Activated naive CD8-positive, alpha-beta T cell (primary cell): ENCODE measurements around the gene MRPS31.
"Not testable (repeated sequence)": the region's sequence is repeated elsewhere in the genome, so short reads cannot be mapped to it uniquely, and the experiment has no call there.

Source experiments
- H3K27ac Mint-ChIP-seq: one replicate; pipeline ENCODE4 v1.8.0; 2021; ENCODE audit warnings: mixed read lengths
- H3K27me3 Mint-ChIP-seq: one replicate; pipeline ENCODE4 v1.8.0; 2021; ENCODE audit warnings: mixed read lengths
- H3K36me3 Mint-ChIP-seq: one replicate; pipeline ENCODE4 v1.8.0; 2021; ENCODE audit warnings: mixed read lengths
- H3K4me1 Mint-ChIP-seq: one replicate; pipeline ENCODE4 v1.8.0; 2021; ENCODE audit warnings: low read depth, mixed read lengths
- H3K4me3 Mint-ChIP-seq: one replicate; pipeline ENCODE4 v1.8.0; 2021; ENCODE audit warnings: mild to moderate bottlenecking, mixed read lengths
- H3K9me3 Mint-ChIP-seq: one replicate; pipeline ENCODE4 v1.8.0; 2021; ENCODE audit warnings: low read depth, mixed read lengths

Gene MRPS31

DNA sequence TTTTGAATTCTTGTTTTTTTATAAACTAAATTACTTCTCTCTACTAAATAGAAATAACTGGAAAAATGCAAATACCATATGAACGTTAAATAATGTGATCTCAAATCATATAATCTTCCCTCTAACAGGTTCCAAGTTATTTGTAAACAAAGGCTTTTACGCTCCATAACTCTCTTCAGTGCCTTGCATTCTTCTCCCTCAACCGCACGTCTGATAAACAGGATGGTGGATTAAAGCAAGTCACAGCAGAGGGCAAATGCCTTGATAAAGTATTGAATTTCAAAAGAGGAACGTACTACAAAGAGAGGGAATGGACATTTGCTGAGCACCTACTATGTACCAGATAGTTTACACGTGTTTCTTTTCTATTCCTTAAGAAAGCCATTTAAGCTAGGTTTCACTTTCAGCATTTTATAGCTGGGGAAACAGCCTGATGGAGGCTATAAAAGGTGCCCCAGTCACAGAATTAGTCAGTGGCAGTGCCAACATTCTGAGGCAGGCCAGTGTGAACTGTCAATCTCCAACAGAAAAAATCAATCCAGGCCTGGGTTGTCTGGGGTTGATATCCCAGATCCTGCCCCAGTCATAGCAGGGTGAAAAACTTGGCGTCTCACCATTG lies 15.8 kb downstream of the MRPS31 start:
- Mint-ChIP-seq H3K4me1 (peaks cover 5% of the 10 kb centered on the region), H3K27me3 (no peaks in the 10 kb centered on the region), H3K4me3 (no peak overlapping the region), H3K9me3 (no peaks in the 10 kb centered on the region), H3K27ac (no peak overlapping the region), H3K36me3 (peaks cover 16% of the 10 kb centered on the region)

DNA sequence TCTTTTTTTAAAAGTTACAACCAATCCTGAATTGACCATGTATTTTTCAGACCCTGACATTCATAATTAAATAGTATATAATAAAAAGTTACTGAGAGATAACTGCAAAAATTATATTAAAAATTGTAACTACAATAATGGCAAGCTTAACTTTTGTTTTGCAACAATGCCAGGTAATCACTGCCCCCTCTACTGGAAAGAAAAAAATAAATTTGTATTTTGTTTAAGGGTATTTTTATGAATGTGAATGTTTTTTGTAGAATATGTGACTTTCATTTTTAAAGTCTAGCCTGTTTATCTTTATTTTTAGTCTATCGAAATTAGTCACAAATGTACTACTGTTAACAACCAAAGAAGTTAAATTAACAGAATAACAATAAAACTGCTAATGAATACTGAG lies 21.7 kb downstream of the MRPS31 start:
- Mint-ChIP-seq H3K4me3 (no peak overlapping the region), H3K36me3 (peaks cover 4% of the 10 kb centered on the region), H3K9me3 (no peaks in the 10 kb centered on the region), H3K27me3 (no peaks in the 10 kb centered on the region), H3K4me1 (peaks cover 3% of the 10 kb centered on the region), H3K27ac (peak overlapping the region; percentile 28)

DNA sequence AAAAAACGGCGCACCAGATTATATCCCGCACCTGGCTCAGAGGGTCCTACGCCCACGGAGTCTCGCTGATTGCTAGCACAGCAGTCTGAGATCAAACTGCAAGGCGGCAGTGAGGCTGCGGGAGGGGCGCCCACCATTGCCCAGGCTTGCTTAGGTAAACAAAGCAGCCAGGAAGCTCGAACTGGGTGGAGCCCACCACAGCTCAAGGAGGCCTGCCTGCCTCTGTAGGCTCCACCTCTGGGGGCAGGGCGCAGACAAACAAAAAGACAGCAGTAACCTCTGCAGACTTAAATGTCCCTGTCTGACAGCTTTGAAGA lies 35.8 kb downstream of the MRPS31 start:
- H3K27me3 Mint-ChIP-seq, H3K9me3 Mint-ChIP-seq, H3K27ac Mint-ChIP-seq: not testable (repeated sequence)
- Mint-ChIP-seq H3K4me3 (peak overlapping the region; percentile 30), H3K36me3 (peaks cover 13% of the 10 kb centered on the region), H3K4me1 (peaks cover 22% of the 10 kb centered on the region)

DNA sequence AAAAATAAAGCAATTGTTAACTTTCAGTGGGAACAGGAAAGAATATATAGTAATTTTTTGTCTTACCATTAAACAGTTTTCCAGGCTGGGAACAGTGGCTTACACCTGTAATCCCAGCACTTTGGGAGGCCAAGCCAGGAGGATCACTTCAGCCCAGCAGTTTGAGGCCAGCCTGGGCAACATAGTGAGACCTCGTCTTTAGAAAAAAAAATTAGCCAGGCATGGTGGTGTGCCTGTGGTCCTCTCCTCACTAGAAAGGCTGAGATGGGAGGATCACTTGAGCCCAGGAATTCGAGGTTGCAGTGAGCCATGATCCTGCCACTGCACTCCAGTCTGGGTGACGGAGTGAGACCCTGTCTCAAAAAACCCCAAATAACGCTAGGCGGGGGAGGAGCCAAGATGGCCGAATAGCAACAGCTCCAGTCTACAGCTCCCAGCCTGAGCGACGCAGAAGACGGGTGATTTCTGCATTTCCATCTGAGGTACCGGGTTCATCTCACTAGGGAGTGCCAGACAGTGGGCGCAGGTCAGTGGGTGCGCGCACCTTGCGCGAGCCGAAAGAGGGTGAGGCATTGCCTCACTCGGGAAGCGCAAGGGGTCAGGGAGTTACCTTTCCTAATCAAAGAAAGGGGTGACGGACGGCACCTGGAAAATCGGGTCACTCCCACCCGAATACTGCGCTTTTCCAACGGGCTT lies 36.3 kb downstream of the MRPS31 start:
- not testable (repeated sequence) for H3K9me3 Mint-ChIP-seq, H3K27me3 Mint-ChIP-seq, H3K27ac Mint-ChIP-seq
- H3K36me3 Mint-ChIP-seq = peaks cover 13% of the 10 kb centered on the region
- peaks cover 22% of the 10 kb centered on the region for H3K4me1 Mint-ChIP-seq
- H3K4me3 Mint-ChIP-seq = peak overlapping the region; percentile 60

DNA sequence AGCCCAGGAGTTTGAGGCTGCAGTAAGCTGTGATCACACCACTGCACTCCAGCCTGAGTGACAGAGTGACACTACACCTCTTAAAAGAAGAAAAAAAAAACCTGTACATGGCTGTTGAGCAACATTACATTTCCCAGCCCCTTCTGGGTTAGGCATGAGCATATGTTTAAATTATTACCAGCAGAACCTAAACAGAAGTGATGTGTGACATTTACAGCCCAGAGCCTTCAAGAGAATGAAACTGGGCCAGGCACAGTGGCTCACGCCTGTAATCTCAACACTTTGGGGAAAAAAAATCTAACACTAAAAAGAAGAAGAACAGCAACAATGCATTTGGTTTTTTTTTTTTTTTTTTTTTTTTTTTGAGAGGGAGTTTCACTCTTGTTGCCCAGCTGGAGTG lies 38.3 kb downstream of the MRPS31 start:
- no peaks in the 10 kb centered on the region for H3K27me3 Mint-ChIP-seq
- H3K36me3 Mint-ChIP-seq = peaks cover 16% of the 10 kb centered on the region
- H3K4me3 Mint-ChIP-seq = no peak overlapping the region
- H3K27ac Mint-ChIP-seq = no peak overlapping the region
- no peaks in the 10 kb centered on the region for H3K9me3 Mint-ChIP-seq
- peaks cover 22% of the 10 kb centered on the region for H3K4me1 Mint-ChIP-seq

DNA sequence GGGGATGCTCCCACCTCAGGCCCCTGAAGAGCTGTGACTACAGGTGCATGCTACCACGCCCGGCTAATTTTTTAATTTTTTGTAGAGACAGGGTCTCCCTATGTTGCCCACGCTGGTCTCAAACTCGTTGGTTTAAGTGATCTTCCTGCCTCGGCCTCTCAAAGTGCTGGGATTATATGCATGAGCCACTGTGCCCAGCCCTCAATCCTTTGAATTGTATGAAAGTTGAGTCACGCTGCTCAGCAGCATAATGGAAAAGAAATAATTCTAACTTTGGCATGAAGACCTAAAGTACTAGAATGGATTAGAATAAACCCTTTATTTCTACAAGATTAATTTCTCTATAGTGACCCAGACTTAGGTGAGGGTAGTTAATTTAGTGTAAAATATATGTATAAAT lies 42.4 kb downstream of the MRPS31 start:
- no peak overlapping the region for H3K27ac Mint-ChIP-seq
- no peaks in the 10 kb centered on the region for H3K27me3 Mint-ChIP-seq
- no peaks in the 10 kb centered on the region for H3K9me3 Mint-ChIP-seq
- peaks cover 14% of the 10 kb centered on the region for H3K36me3 Mint-ChIP-seq
- H3K4me3 Mint-ChIP-seq = no peak overlapping the region
- peaks cover 10% of the 10 kb centered on the region for H3K4me1 Mint-ChIP-seq

DNA sequence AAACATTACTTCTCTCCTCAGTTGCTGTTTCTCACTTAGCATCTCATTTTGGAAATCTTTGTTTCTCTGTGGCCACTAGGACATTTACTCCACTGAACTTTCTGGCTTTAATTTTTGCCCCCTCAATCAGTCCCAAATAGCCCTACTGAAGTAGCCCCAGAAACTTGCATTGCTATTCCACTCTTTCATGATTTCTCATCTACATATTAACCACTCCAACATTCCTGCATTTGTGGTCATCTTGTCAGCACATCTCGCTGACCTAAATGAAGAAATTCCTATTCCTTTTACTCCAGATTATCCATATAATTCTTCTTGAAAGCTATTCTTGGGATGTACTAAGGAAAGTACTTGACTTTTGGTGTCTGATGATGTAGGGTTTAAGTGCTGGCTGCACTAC lies 56.6 kb downstream of the MRPS31 start:
- H3K4me3 Mint-ChIP-seq, H3K27ac Mint-ChIP-seq, H3K4me1 Mint-ChIP-seq, H3K27me3 Mint-ChIP-seq: not testable (repeated sequence)
- Mint-ChIP-seq H3K36me3 (peaks cover 33% of the 10 kb centered on the region), H3K9me3 (peaks cover 11% of the 10 kb centered on the region)

DNA sequence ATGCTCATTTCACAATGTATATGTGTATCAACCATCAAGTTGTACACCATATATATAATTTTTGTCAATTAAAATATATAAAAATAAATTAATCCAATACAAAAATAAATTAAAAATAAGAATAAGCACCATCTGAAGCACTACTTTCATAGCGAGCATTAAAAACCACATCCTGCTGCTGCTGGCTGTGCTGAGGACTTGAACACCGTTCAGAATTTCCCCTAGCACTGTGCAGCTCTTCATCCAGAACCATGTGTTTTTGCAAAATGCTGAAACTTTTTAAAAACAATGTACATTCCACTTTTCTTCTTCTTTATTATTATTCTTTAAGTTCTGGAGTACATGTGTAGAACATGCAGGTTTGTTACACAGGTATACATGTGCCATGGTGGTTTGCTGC lies 64.6 kb downstream of the MRPS31 start:
- peaks cover 21% of the 10 kb centered on the region for H3K9me3 Mint-ChIP-seq
- peaks cover 17% of the 10 kb centered on the region for H3K36me3 Mint-ChIP-seq
- no peaks in the 10 kb centered on the region for H3K27me3 Mint-ChIP-seq
- H3K27ac Mint-ChIP-seq = peak overlapping the region; percentile 74
- H3K4me3 Mint-ChIP-seq = no peak overlapping the region
- H3K4me1 Mint-ChIP-seq = peaks cover 28% of the 10 kb centered on the region

DNA sequence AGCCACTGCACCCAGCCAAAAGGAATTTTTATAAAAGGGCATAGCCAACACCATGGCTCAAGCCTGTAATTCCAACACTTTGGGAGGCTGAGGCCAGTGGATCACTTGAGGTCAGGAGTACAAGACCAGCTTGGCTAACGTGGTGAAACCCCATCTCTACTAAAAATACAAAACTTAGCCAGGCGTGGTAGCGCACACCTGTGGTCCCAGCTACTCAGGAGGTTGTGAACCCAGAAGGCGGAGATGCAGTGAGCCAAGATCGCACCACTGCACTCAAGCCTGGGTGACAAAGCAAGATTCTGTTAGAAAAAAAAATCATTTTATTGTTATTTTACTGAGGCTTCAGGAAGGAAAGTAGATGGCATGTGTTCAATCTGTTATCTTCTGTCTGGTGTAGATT lies 73.3 kb downstream of the MRPS31 start:
- H3K9me3 Mint-ChIP-seq = no peaks in the 10 kb centered on the region
- H3K36me3 Mint-ChIP-seq = no peaks in the 10 kb centered on the region
- no peaks in the 10 kb centered on the region for H3K4me1 Mint-ChIP-seq
- H3K4me3 Mint-ChIP-seq = no peak overlapping the region
- no peaks in the 10 kb centered on the region for H3K27me3 Mint-ChIP-seq
- no peak overlapping the region for H3K27ac Mint-ChIP-seq

DNA sequence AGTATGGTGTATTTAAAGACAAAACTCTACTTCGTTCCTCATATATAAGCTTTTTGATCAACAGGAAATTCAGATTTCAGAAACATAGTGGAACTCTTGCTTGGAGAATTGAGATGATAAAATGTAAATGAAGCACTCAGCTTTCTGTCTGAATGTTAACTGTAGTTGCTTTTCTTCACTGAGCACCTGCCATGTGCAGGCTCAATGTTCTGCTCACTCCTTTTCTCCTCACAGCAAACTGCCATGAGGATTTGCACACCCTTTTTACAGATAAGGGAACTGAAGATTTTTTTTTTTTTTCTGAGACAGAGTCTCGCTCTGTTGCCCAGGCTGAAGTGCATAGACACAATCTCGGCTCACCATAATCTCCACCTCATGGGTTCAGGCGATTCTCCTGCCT lies 76.6 kb downstream of the MRPS31 start:
- Mint-ChIP-seq H3K36me3 (peaks cover 2% of the 10 kb centered on the region), H3K9me3 (no peaks in the 10 kb centered on the region), H3K4me3 (no peak overlapping the region), H3K27me3 (no peaks in the 10 kb centered on the region), H3K27ac (no peak overlapping the region), H3K4me1 (no peaks in the 10 kb centered on the region)

DNA sequence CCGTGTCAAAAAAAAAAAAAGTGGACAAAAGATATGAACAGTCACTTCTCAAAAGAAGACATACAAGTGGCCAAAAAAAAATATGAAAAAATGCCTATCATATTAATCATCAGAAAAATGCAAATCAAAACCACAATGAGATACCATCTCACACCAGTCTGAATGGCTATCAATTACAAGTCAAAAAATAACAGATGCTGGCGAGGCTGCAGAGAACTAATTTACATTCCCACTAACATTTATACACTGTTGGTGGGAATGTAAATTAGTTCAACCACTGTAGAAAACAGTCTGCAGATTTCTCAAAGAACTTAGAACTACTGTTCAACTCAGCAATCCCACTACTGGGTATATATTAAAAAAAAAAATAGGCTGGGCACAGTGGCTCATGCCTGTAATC lies 78.0 kb downstream of the MRPS31 start:
- no peak overlapping the region for H3K4me3 Mint-ChIP-seq
- no peaks in the 10 kb centered on the region for H3K4me1 Mint-ChIP-seq
- H3K9me3 Mint-ChIP-seq = no peaks in the 10 kb centered on the region
- no peak overlapping the region for H3K27ac Mint-ChIP-seq
- no peaks in the 10 kb centered on the region for H3K27me3 Mint-ChIP-seq
- peaks cover 2% of the 10 kb centered on the region for H3K36me3 Mint-ChIP-seq

DNA sequence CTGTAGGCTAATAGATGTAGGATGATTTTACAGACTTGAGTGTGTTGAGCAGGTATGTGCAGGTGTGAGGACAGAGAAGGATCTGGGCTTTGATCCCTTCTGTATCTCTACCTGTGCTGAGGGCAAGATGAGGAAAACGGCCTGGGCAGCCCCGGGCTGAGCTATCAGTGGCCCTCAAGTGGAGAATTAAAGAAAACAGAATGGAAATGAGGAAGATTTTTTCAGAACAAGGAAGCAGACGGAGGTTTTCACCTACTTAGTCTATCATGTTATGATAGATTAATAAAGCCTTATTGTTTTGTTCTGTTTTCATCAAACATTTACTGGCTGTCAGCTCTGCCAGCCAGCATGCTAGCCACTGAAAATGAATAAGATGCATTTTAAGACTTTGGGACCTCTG lies 82.2 kb downstream of the MRPS31 start:
- Mint-ChIP-seq H3K27me3 (no peaks in the 10 kb centered on the region), H3K4me1 (no peaks in the 10 kb centered on the region), H3K36me3 (peaks cover 2% of the 10 kb centered on the region), H3K4me3 (no peak overlapping the region), H3K27ac (no peak overlapping the region), H3K9me3 (no peaks in the 10 kb centered on the region)

DNA sequence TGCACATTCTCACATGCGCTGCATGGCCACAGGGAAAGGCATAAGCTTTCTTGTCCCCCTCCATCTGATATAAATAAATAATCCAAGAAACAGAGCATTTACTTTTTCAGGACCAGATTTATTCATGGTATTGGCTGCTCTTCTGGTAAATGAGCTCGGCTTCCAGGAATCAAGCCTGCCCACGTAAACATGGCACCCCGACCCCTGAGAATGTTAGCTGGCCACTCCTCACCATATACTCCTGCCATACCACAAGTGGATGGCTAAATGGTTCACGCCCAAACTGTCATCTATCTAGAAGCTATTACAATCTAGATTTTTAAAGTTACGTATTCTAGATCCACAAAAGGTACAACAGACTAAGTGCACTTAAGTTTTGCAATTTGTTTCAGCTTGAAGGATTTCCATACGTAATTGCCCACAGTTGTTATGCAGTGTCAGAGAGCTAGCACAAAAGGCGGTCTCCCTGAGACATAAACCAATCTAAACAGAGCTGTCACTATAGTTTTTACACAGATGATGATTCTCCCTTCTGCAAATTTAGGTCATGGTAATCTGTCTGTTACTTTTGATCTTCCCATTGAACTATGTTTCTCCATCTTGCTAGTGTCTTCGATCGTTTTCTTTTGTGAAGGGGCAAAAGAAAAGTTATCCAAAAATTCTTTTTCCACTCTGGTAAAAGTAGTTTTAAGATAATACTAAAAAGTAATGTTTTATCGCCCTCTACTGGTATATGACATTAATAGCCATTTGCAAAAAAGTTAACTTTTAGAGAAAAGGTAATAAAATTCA lies 88.3 kb downstream of the MRPS31 start:
- Mint-ChIP-seq H3K9me3 (no peaks in the 10 kb centered on the region), H3K27ac (peak overlapping the region; percentile 76), H3K27me3 (no peaks in the 10 kb centered on the region), H3K36me3 (no peaks in the 10 kb centered on the region), H3K4me3 (no peak overlapping the region), H3K4me1 (peaks cover 10% of the 10 kb centered on the region)

DNA sequence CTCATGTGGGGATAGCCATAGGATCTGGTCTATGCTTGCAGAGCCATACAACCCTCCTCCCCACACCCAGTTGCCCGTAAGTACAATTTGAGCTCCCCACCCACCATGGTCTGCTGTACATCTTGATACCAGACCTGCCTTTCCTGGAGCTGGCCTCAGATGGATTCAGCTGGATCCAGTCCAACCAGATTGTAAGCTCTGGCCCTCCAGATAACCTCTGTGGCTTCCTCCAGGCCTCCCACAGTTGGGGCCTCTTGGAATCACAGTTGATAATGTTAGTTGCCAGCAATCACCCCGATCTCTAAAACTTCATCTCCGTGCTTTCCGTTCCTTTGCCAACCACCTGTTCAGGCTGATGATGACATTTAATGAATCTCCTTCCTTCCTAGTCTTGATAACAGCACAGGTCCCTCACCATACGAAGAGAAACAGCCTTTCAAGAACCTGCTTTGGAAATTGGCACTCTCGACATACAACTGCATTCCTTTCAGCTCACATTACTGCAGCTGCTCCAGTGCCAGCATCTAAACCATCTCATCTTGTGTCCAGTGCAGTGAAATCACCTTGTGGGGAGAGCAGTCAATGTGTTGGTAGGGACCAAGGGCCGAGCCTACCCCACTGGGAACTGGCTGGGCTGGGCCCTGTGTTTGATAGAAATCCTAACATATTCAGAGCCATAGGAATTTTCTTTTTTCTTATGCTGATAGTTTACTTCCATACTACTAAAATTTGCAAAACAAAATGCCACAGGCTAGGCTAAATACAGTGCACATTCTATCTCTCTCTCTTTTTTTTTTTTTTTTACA lies 89.4 kb downstream of the MRPS31 start:
- H3K36me3 Mint-ChIP-seq = no peaks in the 10 kb centered on the region
- peak overlapping the region; percentile 81 for H3K27ac Mint-ChIP-seq
- no peaks in the 10 kb centered on the region for H3K9me3 Mint-ChIP-seq
- H3K27me3 Mint-ChIP-seq = no peaks in the 10 kb centered on the region
- peaks cover 10% of the 10 kb centered on the region for H3K4me1 Mint-ChIP-seq
- no peak overlapping the region for H3K4me3 Mint-ChIP-seq
